Measurements from ENCODE around the gene ZFHX3. TPM values are rescaled to one million over a fixed set of nuclear protein-coding genes. Genes with fewer than 3 reads are reported as not detected.

The ZFHX3 gene
- total and polyA plus RNA-seq, 2 of the 8 experiments (the other 6 are each of a cell fraction or from before 2014, with no cell fraction given): 0.08 to 0.99 TPM

DNA sequence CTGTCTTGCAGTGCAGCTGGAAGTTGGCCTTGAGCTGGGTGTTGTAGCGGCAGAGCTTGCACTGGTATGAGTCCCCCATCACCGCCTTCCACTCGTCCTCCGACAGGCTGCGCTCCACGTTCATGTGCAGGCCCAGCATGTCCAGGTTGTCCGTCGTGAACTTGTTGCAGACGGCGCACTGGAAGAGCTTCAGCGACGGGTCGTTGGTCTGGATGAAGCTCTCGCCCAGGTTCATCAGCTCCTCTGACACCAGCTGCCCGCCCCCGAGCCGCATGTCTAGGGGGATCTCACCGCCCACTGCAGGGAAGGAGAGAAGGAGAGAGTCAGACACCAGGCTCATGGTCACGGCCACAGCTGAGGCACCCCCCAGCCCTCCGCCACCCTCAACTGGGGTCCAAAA lies 97.3 kb downstream of the ZFHX3 start:
- Histone ChIP-seq H3K36me3 (ENCODE audit: control insufficient read depth in 2 of 4, insufficient read depth in 4 of 4, low read length in 3 of 4) (no peaks in the 10 kb centered on the region), H3K56ac (replicated peaks; ENCODE audit: insufficient read length, low read depth, low read length) (no peak overlapping the region), H3K4ac (replicated peaks; ENCODE audit: insufficient read length, low read depth, low read length) (no peak overlapping the region), H3K4me2 (ENCODE audit: insufficient read depth in 1 of 2, low read depth in 2 of 2, low read length in 2 of 2) (no peak overlapping the region), H3K4me1 (replicated peaks in 1 of 4; ENCODE audit: control insufficient read depth in 3 of 4, insufficient read depth in 4 of 4, low read length in 3 of 4) (peaks cover 0 to 6% (median 2%) of the 10 kb centered on the region in 4 experiments; a peak in 3 of 7 replicates), H3K9ac (replicated peaks in 1 of 4; ENCODE audit: extremely low read depth in 1 of 4, low read depth in 3 of 4, low read length in 3 of 4) (no peak overlapping the region), H3K9me3 (ENCODE audit: insufficient read depth in 2 of 2, low read depth in 1 of 2, low read length in 1 of 2) (no peaks in the 10 kb centered on the region), H2BK20ac (ENCODE audit: low read length) (no peak overlapping the region), H3K27ac (ENCODE audit: low read depth, low read length) (no peak overlapping the region), H2AFZ (ENCODE audit: low read length) (no peak overlapping the region), H3K79me1 (ENCODE audit: low read depth, low read length) (no peaks in the 10 kb centered on the region; the same call in 1 of the 2 replicates), H4K8ac (ENCODE audit: extremely low read depth, insufficient read depth, low read length) (peak overlapping the region; percentile 20; the same call in 1 of the 2 replicates), H3K14ac (ENCODE audit: insufficient read length) (no peak overlapping the region), H3K23ac (ENCODE audit: insufficient read length) (no peak overlapping the region), H4K20me1 (replicated peaks in 1 of 2; ENCODE audit: control insufficient read depth in 1 of 2, insufficient read depth in 2 of 2, low read length in 2 of 2) (peaks cover 0 to 1% of the 10 kb centered on the region in 2 experiments), H2BK5ac (ENCODE audit: low read depth, low read length) (no peak overlapping the region), H3K27me3 (replicated peaks in 1 of 4; ENCODE audit: control insufficient read depth in 3 of 4, extremely low read depth in 1 of 4, insufficient read depth in 3 of 4, low read length in 3 of 4) (no peaks in the 10 kb centered on the region; a peak in 1 of 7 replicates), H3K23me2 (ENCODE audit: low read depth, low read length) (no peaks in the 10 kb centered on the region), H4K5ac (ENCODE audit: insufficient read length, low read depth, low read length) (no peak overlapping the region), H2BK15ac (ENCODE audit: low read length) (no peak overlapping the region), H3K18ac (ENCODE audit: extremely low read depth, low read length) (no peak overlapping the region), H3K4me3 (ENCODE audit: extremely low read depth in 1 of 4, insufficient read depth in 2 of 4, low read depth in 3 of 4, low read length in 4 of 4) (no peak overlapping the region), H2BK120ac (replicated peaks; ENCODE audit: low read depth, low read length) (no peak overlapping the region), H4K91ac (replicated peaks; ENCODE audit: insufficient read length, low read length) (no peak overlapping the region), H2AK5ac (ENCODE audit: low read depth, low read length) (no peak overlapping the region), H2BK12ac (ENCODE audit: low read depth, low read length) (no peak overlapping the region), H3K79me2 (ENCODE audit: control insufficient read depth in 1 of 2, insufficient read depth in 2 of 2, low read length in 2 of 2) (no peaks in the 10 kb centered on the region)
- no peak for DNase-seq (ENCODE audit: low read depth in 1 of 2, low spot score in 2 of 2)
- TF ChIP-seq NANOG (IDR thresholded peaks at IDR 0.05; ENCODE audit: insufficient read depth, low read depth, low read length, poor library complexity, severe bottlenecking) (no peak), CHD2 (IDR thresholded peaks at IDR 0.05; ENCODE audit: low read length) (no peak), EZH2 (IDR thresholded peaks at IDR 0.05; ENCODE audit: low read depth, low read length, severe bottlenecking) (no peak), SP2 (IDR thresholded peaks at IDR 0.05; ENCODE audit: low read length) (no peak), TAF7 (optimal IDR thresholded peaks at IDR 0.05; ENCODE audit: borderline replicate concordance, low read depth, low read length) (no peak), RXRA (IDR thresholded peaks at IDR 0.05; ENCODE audit: insufficient read depth, low read depth, low read length) (no peak)
- TF ChIP-seq, protein P1, sequence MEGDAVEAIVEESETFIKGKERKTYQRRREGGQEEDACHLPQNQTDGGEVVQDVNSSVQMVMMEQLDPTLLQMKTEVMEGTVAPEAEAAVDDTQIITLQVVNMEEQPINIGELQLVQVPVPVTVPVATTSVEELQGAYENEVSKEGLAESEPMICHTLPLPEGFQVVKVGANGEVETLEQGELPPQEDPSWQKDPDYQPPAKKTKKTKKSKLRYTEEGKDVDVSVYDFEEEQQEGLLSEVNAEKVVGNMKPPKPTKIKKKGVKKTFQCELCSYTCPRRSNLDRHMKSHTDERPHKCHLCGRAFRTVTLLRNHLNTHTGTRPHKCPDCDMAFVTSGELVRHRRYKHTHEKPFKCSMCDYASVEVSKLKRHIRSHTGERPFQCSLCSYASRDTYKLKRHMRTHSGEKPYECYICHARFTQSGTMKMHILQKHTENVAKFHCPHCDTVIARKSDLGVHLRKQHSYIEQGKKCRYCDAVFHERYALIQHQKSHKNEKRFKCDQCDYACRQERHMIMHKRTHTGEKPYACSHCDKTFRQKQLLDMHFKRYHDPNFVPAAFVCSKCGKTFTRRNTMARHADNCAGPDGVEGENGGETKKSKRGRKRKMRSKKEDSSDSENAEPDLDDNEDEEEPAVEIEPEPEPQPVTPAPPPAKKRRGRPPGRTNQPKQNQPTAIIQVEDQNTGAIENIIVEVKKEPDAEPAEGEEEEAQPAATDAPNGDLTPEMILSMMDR (IDR thresholded peaks at IDR 0.05; ENCODE audit: control extremely low read depth in 1 of 3, insufficient read depth in 1 of 3, low read depth in 1 of 3, low read length in 3 of 3): no peak
- POLR2A ChIA-PET (ENCODE audit: partially characterized antibody): no interaction called here
- FAIRE-seq: no peak
- CTCF ChIA-PET (ENCODE audit: partially characterized antibody): interaction anchor here (0.8 to 1.8 kb wide), 7 partner anchors 42 to 119 kb away, joined by 3 to 6 read pairs (median 3); no protein-coding TSS in a partner anchor
- 93% methylated on average over 17 of the region's 20 CpGs; no CpG with 5 or more reads in 1 of the 2 experiments for WGBS, 2 experiments (ENCODE audit: extremely low coverage in 1 of 2, insufficient coverage in 1 of 2, insufficient read length in 1 of 2, insufficient replicate concordance in 2 of 2, low coverage in 1 of 2, low lambda C conversion rate in 2 of 2, missing lambda C conversion rate in 1 of 2)
